Anterior cingulate cortex (tissue), 58 donors: ENCODE results near the gene TMUB1.
A peak's percentile ranks its signal among the peaks of the same experiment; 100 is the strongest.

Source experiments
- DNase-seq, 58 donors: peaks; one replicate each; lab custom pipeline; 2025; lab: John Stamatoyannopoulos, UW

The TMUB1 gene

DNA sequence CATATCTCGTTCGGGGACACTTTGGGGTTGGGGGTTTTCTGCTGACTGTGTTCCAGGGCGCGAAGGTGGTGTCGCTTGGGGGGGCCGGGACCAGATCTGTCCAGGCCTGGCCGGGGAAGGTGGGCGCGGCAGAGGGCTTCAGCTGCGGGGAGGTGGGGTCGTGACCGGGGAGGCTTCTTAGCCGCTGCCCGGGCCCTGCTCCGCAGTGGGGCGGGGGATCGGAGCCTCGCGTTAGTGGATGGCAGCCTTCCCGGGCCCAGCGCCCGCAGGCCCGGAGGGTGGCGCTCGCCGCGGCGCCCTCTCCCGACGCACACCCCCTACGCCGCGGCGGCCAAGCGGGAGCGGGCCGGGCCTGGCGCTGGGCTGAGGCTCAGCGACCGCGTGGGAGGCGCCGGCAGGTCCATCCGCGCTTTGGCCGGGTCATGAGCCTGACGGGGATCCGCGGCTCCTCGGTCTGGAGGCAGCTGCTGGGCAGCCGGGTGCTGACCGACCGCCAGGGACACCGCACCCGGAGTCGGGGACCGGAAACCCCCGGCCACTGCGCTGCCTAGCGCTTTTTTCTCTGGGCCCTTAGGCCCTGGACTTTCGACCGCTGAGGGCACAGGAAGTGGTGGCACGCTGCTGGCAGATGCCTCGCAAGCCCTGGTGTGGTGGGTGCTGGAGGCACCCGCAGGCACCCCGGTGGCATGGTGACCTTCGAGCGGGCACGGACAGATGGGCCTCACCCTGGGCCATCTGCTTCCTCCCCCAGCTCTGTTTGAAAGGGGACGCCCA is 4.1 kb upstream of the TMUB1 start:
- DNase-seq: peak in 47 of 58 donors; percentile 19 to 70 (median 49)

GRCh38 chr7:151086802-151087244 is 3.5 kb upstream of the TMUB1 start:
- DNase-seq: peak in 8 of 58 donors; percentile 39 to 61 (median 46)

GRCh38 chr7:151085691-151086620 is 2.7 kb upstream of the TMUB1 start, which contains the start of gene AGAP3:
Gene AGAP3, plus strand, starts transcription at chr7:151086475. Its CDS starts 267 bp downstream, at chr7:151086742.
- DNase-seq: peak; percentile 14 to 93 (median 83)

DNA sequence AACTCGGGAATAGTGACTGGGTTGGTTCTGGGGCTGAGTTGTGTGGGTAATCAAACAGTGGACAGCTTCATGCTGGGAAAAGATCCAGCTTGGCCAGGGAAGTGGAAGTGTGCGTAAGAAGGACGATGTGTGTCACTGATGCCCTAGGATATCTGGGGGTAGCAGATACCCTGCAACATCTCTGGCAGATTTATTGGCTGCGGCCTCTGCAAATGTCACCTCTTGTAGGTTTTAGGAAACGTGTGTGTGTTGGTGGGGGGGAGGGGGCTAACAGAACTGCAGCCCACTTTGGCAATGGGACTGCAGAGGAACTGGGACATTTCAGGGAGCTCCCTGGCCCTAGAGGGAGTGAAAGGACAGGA is 2.0 kb upstream of the TMUB1 start:
- DNase-seq: no peak

GRCh38 chr7:151083824-151084160 is 499 bp upstream of the TMUB1 start:
- DNase-seq: no peak

- no peak for DNase-seq
Observed at GRCh38 chr7:151082141-151083070, 887 bp downstream of the TMUB1 start.

DNA sequence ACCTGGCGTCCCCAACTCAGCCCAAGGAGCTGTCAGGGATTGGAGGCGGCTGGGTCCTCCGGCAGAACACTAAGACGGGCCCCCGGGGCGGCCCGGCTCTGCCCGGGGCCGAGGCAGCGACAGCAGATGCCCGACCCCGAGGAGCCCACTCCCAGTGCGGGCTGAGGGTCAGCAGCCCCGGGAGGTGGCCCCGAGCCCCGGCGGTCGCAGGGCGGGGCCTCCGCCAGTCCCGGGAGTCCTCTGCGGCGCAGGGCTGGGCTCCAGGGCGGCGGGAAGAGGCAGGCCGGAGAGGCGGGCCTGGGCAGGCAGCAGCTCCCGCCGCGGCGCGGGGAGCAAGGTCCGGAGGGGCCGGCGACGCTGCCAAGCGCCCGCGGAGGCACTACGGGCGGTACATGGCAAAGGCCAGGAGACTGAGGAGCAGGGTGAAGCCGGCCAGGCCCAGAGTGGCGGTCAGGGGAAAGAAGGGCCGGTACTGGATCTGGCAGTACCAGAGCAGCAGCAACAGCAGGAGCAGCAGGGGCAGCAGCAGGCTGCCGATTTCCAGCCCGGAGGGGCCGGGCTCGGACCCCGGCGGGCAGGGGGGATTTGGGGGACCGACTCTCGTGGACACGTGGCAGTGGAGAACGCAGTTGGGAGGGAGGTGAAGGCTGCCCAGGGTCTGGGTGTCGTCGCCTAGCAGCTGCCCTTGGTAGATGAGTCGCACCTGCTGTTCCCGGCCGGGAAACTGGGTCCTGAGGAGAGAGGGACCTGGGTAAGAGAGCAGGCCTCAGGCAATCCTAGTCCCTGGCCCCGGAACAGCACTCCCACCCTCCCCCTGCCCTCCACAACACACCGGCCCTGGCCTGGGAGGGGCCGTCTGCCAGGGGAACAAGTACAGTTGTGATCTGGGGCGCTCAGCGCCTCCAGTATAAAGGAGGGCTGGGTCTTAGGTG is 1.9 kb downstream of the TMUB1 start:
- DNase-seq: peak in 1 of 58 donors; percentile 12

DNA sequence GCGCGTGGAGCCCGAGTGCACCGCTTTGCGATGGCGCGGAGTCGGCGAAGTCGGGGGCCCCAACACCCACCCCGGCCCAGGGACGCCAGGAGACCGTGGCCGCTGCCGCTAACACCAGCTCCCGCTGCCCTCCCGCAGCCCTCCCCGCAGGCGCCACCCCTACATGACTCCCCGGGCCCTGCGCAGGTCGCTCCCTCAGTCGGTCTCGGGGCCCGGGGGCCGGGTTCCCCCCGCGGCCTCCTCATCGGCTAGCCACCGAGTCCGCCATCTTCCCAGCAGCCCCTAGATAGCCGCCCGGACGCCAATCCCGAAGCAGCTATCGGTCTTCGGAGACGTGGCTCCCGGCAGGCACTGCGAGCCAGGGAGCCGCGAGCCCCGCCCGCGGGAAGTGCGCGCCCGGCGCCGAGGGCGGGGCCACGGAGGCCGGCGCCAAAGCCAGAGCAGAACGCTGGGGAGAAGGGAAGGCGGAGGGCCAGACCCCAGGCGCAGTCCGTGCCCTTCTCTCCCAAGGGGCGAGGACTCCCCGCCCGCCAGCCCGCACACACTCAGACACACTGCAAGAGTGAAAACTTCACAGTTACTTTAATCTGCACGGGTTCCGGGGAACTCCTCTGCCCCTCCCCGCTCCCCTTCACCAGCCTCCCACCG is 2.6 kb downstream of the TMUB1 start, which contains the start of gene FASTK:
FASTK (minus strand) TSS at position 288 of the 648 bp plus-strand sequence; CDS start at position 245, 43 bp downstream.
- peak; percentile 43 to 94 (median 88) for DNase-seq

GRCh38 chr7:151080067-151080521 is 3.2 kb downstream of the TMUB1 start:
- peak in 5 of 58 donors; percentile 32 to 68 (median 58) for DNase-seq

- no peak for DNase-seq
Observed at GRCh38 chr7:151079199-151079910, 3.9 kb downstream of the TMUB1 start.

DNA sequence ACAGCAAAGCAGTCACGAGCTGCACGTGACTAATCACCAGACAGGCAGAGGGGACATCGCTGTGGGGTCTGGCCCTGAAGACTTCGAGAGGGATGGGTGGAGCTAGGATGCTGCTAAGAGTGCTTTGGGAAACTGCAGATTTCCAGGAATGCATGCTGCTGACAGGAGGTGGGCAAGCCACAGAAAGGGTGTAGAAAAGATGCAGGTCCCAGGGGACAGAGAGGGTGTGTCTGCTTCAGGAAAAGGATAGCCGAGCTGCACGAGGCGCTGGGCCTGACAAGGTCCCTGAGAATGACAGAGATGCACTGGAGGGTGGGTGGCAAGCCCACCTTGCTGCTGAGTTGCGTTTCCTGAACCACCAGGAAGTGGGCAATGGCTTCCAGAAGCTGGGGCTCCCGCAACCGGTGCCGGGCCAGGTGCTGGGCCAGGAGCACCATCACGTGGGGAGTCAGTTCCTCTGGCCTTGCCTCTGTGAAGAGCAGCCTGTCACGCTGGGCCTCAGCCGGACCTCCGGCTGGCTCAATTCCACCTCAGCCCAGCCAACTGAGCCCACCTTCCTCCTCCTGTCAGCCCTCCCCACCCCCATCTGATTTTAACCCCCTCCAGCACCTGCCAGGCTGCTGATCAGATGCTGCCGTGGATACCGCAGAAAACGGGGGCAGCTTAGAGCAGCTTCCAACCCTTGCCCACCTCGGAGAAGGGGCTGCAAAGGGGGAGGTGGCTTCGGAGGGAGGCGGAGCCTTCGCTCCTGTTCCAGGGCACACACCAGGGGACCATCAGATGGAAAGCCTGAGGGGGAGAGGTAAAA is 4.9 kb downstream of the TMUB1 start:
- DNase-seq: no peak

- DNase-seq: no peak
Observed at GRCh38 chr7:151077705-151078232, 5.5 kb downstream of the TMUB1 start.

GRCh38 chr7:151076863-151077704 is 6.2 kb downstream of the TMUB1 start:
- no peak for DNase-seq

DNA sequence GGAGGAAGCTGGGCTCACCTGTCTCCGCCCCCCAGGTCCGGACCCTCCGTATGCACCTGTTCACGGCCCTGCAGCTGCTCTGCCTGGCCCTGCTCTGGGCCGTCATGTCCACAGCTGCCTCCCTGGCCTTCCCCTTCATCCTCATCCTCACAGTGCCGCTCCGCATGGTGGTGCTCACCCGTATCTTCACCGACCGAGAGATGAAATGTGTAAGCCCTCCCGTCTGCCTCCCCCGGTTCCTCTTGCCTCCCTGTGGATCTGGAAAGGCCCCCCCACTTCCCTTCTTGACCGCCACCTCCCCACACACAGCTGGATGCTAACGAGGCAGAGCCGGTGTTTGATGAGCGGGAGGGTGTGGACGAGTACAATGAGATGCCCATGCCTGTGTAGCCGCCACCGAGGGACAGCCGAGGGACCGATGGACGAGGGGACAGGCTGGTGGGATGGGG is 7.3 kb downstream of the TMUB1 start:
- no peak for DNase-seq

GRCh38 chr7:151075662-151075971 is 7.7 kb downstream of the TMUB1 start:
- DNase-seq: no peak
